Ascending aorta (tissue), 2 donors: ENCODE measurements around the gene ZNF831. TPM values are rescaled to one million over a fixed set of nuclear protein-coding genes. Genes with fewer than 3 reads are reported as not detected.

ENCODE experiments used
- DNase-seq, 2 donors: peaks; one replicate each; pipeline ENCODE4 v3.0.0-alpha.2; 2019; ENCODE audit warnings: low spot score in 2 of 2
- H3K27ac ChIP-seq, 2 donors: fragments of 200-600 bp; sonication (generic); one replicate each; pipeline ENCODE4 v1.5.1; 2016 to 2017; ENCODE audit warnings: mild to moderate bottlenecking in 1 of 2
- H3K27me3 ChIP-seq: fragments of 200-600 bp; sonication (generic); one replicate; pipeline ENCODE4 v1.5.1; 2017
- H3K36me3 ChIP-seq, 2 donors: fragments of 200-600 bp; sonication (generic); one replicate each; pipeline ENCODE4 v1.5.1; 2016
- H3K4me1 ChIP-seq, 2 donors: fragments of 200-600 bp; sonication (generic); one replicate each; pipeline ENCODE4 v1.5.1; 2016 to 2017; ENCODE audit warnings: mild to moderate bottlenecking in 1 of 2
- H3K4me3 ChIP-seq, 2 donors: fragments of 200-600 bp; sonication (generic); one replicate each; pipeline ENCODE4 v1.5.1; 2016 to 2017; ENCODE audit warnings: mild to moderate bottlenecking in 1 of 2
- H3K9me3 ChIP-seq, 2 donors: fragments of 200-600 bp; sonication (generic); one replicate each; pipeline ENCODE4 v1.5.1; 2016
- intact Hi-C: fragments of 100-400 bp; cut with DNase I; formaldehyde crosslinking; loops from one replicate; pipeline ENCODE4 v1.15.1; 2023
- total RNA-seq: library from RNA; depleted of rRNA; stranded (reverse); fragments of >200 nt; gene quantifications from one replicate; pipeline ENCODE4 v1.1.0, GENCODE V29; 2016
- TF ChIP-seq, protein P1 (sequence below), 3 experiments: fragments of 200-600 bp in 2 of 3; fragments of 450-650 bp in 1 of 3; sonication (generic) in 2 of 3; IDR thresholded peaks; one replicate each; pipeline ENCODE4 v1.5.1; 2016 to 2019; ENCODE audit warnings: antibody characterized with exemption in 3 of 3, mild to moderate bottlenecking in 1 of 3, moderate library complexity in 1 of 3

ZNF831 gene
- total RNA-seq, 1 donor from 2014 or later = 0.53 TPM

DNA sequence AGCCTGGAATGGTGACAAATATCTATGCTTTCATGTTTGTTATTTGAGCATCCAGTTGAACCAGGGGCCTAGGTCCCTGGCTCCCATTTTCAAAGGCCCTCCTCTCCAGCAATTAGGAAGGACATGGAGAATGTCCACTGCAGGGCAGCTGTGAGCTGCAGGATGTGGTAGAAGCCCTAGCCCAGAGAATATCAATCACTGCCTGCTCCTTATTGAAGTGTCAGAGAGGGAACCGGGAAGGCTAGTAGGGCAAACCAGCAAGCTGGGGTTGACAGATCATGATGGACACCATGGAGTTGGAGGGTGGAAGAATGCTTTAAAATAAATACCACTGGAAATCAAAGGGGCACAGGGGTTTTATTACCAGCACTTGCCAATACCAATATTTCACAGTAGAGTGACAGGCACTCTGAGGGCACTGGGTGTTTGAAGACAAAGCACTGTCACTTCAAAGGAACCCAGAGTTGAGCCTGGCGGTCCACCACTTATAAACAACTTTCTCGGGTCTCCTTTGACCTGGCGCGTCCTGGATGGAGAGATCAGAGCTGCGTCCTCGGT, 47.7 kb downstream of the ZNF831 start:
- no peaks in the 10 kb centered on the region for H3K4me1 ChIP-seq
- TF ChIP-seq, protein P1, sequence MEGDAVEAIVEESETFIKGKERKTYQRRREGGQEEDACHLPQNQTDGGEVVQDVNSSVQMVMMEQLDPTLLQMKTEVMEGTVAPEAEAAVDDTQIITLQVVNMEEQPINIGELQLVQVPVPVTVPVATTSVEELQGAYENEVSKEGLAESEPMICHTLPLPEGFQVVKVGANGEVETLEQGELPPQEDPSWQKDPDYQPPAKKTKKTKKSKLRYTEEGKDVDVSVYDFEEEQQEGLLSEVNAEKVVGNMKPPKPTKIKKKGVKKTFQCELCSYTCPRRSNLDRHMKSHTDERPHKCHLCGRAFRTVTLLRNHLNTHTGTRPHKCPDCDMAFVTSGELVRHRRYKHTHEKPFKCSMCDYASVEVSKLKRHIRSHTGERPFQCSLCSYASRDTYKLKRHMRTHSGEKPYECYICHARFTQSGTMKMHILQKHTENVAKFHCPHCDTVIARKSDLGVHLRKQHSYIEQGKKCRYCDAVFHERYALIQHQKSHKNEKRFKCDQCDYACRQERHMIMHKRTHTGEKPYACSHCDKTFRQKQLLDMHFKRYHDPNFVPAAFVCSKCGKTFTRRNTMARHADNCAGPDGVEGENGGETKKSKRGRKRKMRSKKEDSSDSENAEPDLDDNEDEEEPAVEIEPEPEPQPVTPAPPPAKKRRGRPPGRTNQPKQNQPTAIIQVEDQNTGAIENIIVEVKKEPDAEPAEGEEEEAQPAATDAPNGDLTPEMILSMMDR (IDR thresholded peaks at IDR 0.05) = no peak
- no peaks in the 10 kb centered on the region for H3K36me3 ChIP-seq
- no peak for DNase-seq
- H3K27ac ChIP-seq = no peak overlapping the region
- H3K9me3 ChIP-seq = no peaks in the 10 kb centered on the region
- intact Hi-C loops = no loop called here
- H3K27me3 ChIP-seq = no peaks in the 10 kb centered on the region
- no peak overlapping the region for H3K4me3 ChIP-seq

DNA sequence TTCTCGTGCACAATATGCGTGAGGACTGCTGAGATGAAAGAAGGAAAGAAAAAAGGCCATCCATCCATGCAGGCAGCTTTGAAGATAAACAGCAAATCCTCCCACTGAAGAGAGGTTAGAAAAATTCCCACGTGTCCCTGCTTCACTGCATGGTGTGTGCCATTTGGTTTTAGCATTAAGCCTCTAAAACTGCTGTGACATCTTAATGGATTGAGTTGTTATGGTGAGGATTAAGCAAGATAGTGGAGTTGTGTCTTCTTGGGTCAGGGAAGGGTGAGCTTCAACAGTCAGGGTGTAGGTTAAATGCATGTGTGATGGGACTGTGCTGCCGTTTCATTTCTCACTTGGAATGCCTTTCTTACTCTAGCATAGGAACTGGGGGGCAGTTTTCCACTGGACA, 50.5 kb downstream of the ZNF831 start:
- Histone ChIP-seq H3K27ac (no peak overlapping the region), H3K9me3 (no peaks in the 10 kb centered on the region), H3K4me3 (no peak overlapping the region), H3K4me1 (no peaks in the 10 kb centered on the region), H3K36me3 (no peaks in the 10 kb centered on the region), H3K27me3 (no peaks in the 10 kb centered on the region)
- intact Hi-C loops = no loop called here
- DNase-seq = no peak
- TF ChIP-seq, protein P1 (IDR thresholded peaks at IDR 0.05) = no peak

DNA sequence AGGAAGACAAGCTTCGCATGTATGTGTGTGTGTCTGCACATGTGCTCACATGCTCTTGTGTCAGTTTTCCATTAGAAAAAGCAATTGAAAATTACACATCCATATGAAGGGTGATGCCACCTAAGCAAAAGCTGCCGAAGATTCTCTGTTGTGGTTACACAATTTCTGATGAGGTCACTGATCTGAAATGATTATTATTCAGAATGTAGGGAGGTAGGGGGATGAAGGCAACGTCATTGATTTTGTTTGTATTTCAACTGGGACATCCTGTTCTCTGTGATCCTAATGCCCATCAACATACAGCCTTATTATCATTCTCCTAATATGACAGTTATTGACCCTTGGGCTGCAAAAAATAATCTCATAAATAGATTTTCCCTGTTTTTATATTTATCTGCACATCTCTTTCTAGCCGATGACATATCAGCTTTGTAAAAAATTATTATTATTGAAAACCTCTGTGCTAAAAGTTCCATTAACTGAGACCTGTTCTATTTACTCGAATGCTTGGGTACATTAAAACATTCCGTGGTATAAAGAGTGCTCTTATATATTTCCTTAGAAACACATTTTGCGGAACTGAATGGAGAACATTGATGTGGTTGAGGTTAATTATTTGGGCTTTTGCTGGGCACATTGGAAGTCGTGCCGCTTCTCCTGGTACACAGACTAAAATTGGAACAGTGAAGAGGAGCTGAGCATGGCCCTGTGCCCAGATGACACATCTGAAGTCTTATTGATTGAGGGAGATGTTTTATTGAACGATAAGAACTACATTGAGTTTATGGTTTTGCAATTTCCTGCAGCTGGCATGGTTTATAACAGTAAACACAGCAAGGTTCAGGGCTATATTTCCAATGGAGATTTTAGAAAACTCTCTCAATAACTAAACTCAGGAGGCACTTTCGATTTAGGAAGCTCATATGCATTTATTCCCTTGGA, 51.3 kb downstream of the ZNF831 start:
- intact Hi-C loops = no loop called here
- H3K27me3 ChIP-seq = no peaks in the 10 kb centered on the region
- DNase-seq = no peak
- no peaks in the 10 kb centered on the region for H3K9me3 ChIP-seq
- no peak overlapping the region for H3K4me3 ChIP-seq
- no peaks in the 10 kb centered on the region for H3K36me3 ChIP-seq
- no peaks in the 10 kb centered on the region for H3K4me1 ChIP-seq
- TF ChIP-seq, protein P1 (IDR thresholded peaks at IDR 0.05) = no peak
- no peak overlapping the region for H3K27ac ChIP-seq

DNA sequence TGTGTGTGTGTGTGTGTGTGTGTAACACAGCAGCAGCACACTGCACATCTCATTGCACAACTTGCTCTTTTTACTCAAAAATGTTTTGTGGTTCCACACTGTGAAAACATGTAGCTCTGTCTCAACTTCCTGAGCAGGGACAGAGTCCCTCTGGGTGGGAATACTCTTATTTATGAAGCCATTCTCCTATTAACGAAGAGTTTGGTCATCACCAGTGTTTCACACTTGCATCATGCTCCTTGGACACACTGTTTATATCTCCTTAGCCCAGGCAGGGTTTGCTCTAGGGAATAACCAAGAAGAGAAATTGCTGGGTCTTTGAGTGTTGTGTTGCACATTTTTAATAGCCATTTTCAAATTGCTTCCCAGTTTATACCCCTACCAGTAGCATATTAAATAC, 53.6 kb downstream of the ZNF831 start:
- TF ChIP-seq, protein P1 (IDR thresholded peaks at IDR 0.05) = no peak
- H3K36me3 ChIP-seq = no peaks in the 10 kb centered on the region
- H3K27ac ChIP-seq = no peak overlapping the region
- no peak for DNase-seq
- peaks cover 4 to 10% of the 10 kb centered on the region in 2 donors for H3K4me1 ChIP-seq
- intact Hi-C loops = no loop called here
- H3K27me3 ChIP-seq = no peaks in the 10 kb centered on the region
- no peaks in the 10 kb centered on the region for H3K9me3 ChIP-seq
- no peak overlapping the region for H3K4me3 ChIP-seq

DNA sequence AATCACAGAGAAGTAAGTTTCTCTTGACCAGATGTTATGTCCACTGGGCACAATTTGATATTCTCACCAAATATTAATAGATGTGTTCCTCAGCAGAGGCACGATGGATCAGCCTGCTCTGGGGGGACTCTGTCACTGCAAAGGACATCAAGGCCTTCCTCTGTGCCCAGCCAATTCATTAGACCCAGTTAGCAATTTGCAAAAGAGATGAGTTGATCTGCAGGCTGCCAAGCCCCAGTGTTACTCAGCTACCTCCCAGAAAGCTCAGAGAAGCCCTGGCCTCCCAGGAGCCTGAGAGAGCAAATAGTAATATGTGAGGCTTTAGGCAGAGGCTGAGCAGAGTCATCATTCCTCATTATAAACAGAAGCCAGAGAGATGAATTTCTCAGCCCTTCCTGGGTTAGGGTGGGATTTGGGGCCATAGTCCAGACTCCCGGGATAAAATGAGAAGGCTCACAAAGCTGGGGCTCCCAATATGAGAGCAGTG, 54.2 kb downstream of the ZNF831 start:
- Histone ChIP-seq H3K27me3 (no peaks in the 10 kb centered on the region), H3K4me3 (no peak overlapping the region), H3K27ac (no peak overlapping the region), H3K36me3 (no peaks in the 10 kb centered on the region), H3K9me3 (no peaks in the 10 kb centered on the region), H3K4me1 (peaks cover 4 to 15% of the 10 kb centered on the region in 2 donors)
- intact Hi-C loops = no loop called here
- DNase-seq = no peak
- TF ChIP-seq, protein P1 (IDR thresholded peaks at IDR 0.05) = no peak
